AG09319 (cell line): ENCODE measurements around the gene FAM174B.

Experiments used
- DNase-seq: peaks from one replicate; pipeline ENCODE4 v3.0.0-alpha.2; 2010; ENCODE audit warnings: low read depth; ENCODE audit errors: extremely low read depth
- CTCF ChIP-seq: IDR thresholded peaks from 2 replicates; pipeline ENCODE4 v1.5.1; 2011; ENCODE audit warnings: low read depth, mild to moderate bottlenecking, inconsistent platforms, low read length, moderate library complexity

The FAM174B gene

GRCh38 chr15:92650256-92650655 is 5.3 kb downstream of the FAM174B start:
- DNase-seq = no peak
- no peak for TF ChIP-seq CTCF

- DNase-seq = no peak
- TF ChIP-seq CTCF = no peak
Measured at GRCh38 chr15:92648190-92648875, 7.2 kb downstream of the FAM174B start.

DNA sequence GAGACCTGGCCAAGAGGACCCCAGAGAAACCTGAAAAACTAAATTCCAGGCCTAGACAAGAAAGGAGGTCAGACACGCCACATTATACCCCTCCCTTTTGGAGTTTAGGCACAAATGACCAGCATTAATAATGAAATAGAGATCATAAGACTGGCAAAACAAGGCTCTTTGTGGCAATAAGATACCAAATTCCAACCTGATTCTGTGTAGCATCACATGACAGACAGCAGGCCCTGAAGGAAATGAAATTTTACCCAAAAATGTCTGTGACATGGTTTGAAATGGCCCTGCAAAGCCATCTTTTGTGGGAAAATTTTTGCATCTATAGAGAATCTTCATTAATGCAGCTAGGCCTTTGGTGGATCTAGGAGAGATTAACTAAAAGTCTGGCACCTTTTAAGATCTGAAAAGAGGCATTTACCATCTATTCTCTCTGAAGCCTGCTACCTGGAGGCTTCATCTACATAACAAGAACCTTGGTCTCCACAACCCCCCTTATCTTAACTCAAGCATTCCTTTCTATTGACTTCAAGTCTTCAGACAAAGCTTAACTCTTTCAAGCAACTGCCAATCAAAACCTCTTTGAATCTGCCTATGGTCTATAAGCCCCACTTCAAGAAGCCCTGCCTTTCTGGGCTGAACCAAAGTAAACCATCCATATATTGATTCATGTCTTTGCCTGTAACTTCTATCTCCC is 8.0 kb downstream of the FAM174B start:
- DNase-seq = no peak
- TF ChIP-seq CTCF = no peak

GRCh38 chr15:92646216-92646615 is 9.4 kb downstream of the FAM174B start:
- no peak for DNase-seq

GRCh38 chr15:92645731-92646130 is 9.8 kb downstream of the FAM174B start:
- TF ChIP-seq CTCF = no peak
- DNase-seq = no peak

More at GRCh38 chr15:92646216-92646615, 9.4 kb downstream of the FAM174B start:
- no peak for TF ChIP-seq CTCF

DNA sequence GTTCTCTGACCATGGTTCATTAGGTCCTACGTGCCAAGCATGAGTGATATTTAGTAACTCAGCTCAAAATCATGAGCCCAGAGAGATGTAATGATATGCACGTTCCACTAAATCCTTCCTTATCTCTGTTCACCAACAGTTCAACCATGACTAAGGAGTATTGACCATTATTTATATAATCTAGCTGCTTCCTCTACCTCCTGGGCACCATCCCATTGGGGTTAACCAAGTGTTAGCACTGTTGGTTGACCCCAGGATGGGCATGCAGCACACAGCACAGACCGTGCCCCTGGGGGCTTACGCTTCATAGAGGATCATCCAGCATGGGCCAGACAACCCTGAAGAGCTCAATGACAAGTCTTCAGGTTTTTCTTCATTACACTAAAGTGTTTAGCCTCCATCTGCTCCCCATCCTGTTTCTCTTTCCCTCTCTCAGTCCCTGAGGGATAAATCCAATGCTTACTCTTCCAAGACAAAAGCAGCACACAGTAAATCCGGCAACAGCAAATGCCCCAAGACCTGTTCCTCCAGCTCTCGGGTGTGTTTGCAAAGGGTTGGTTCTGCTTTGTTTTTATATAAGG is 10.4 kb downstream of the FAM174B start:
- TF ChIP-seq CTCF = no peak
- no peak for DNase-seq
